ACC112 (cell line): ENCODE results near the gene UGT2B17.
"Not testable (repeated sequence)": the region's sequence is repeated elsewhere in the genome, so short reads cannot be mapped to it uniquely, and the experiment has no call there.

Source experiments
- H2AFZ ChIP-seq: fragments of 200-600 bp; sonication (generic); one replicate; pipeline ENCODE4 v1.6.0; 2017; ENCODE audit warnings: antibody characterized with exemption, low read length; ENCODE audit not compliant: unreplicated experiment
- H3K27ac ChIP-seq: fragments of 200-600 bp; sonication (generic); 2 replicates; pipeline ENCODE4 v1.5.1; 2014; ENCODE audit warnings: low read depth, mild to moderate bottlenecking, antibody characterized with exemption, low read length, moderate library complexity
- H3K27me3 ChIP-seq: fragments of 200-600 bp; sonication (generic); 2 replicates; pipeline ENCODE4 v1.6.1; 2014; ENCODE audit warnings: mild to moderate bottlenecking, antibody characterized with exemption, low read length, moderate library complexity, mixed read lengths; ENCODE audit not compliant: insufficient read depth
- H3K36me3 ChIP-seq: fragments of 200-600 bp; sonication (generic); 2 replicates; pipeline ENCODE4 v1.6.1; 2016; ENCODE audit warnings: mild to moderate bottlenecking, antibody characterized with exemption, low read length, moderate library complexity, mixed read lengths; ENCODE audit not compliant: insufficient read depth
- H3K4me1 ChIP-seq: fragments of 200-600 bp; sonication (generic); one replicate; pipeline ENCODE4 v1.6.1; 2016; ENCODE audit warnings: low read length, mixed read lengths; ENCODE audit not compliant: insufficient read depth, unreplicated experiment, control insufficient read depth
- H3K4me3 ChIP-seq: fragments of 200-600 bp; sonication (generic); 2 replicates; pipeline ENCODE4 v1.5.1; 2014; ENCODE audit warnings: mild to moderate bottlenecking, low read depth, low read length
- H3K79me2 ChIP-seq: fragments of 200-600 bp; sonication (generic); one replicate; pipeline ENCODE4 v1.6.0; 2016; ENCODE audit warnings: low read length; ENCODE audit not compliant: control insufficient read depth, unreplicated experiment, insufficient read depth

The UGT2B17 gene

DNA sequence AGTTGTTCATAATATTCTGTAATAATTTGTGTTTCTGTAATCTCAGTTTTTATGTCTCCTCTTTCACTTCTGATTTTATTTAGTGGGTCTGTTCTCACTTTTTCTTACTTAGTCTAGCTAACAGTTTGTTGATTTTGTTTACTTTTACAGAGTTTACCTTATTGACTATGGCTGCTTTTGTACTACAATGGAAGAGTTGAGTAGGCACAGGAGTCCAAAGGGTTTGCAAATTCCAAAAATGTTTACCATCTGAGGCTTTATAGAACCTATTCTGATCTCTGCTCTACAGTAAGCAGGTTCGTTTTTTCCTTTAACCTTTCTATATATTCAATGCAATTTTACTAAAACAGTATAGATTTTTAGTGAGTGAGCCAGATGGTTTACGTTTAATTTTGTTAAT is 55.1 kb downstream of the UGT2B17 start:
- Histone ChIP-seq H2AFZ (no peak overlapping the region), H3K4me1 (no peaks in the 10 kb centered on the region), H3K36me3 (no peaks in the 10 kb centered on the region), H3K4me3 (no peak overlapping the region), H3K27ac (no peak overlapping the region), H3K27me3 (no peaks in the 10 kb centered on the region), H3K79me2 (no peaks in the 10 kb centered on the region)

DNA sequence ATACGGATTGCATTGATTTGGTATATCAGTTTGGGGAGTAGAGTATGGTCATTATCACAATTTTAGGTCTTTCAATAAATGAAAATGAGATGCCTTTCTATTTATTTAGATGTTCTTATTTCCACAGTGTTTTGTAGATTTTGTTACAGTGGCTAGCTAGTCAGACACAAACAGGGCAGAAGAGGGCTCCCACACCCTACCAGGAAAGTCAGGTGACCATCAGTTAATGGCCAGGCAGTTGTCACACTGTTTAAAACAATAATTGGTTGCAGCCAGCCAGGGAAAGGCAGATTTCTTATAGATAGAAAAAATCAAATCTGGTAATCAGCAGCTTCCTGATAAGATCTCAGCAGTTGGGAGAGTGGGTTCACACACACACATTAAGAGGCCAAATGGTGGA is 57.2 kb downstream of the UGT2B17 start:
- no peak overlapping the region for H2AFZ ChIP-seq
- H3K36me3 ChIP-seq: no peaks in the 10 kb centered on the region
- H3K79me2 ChIP-seq: no peaks in the 10 kb centered on the region
- H3K27me3 ChIP-seq: no peaks in the 10 kb centered on the region
- no peak overlapping the region for H3K4me3 ChIP-seq
- no peaks in the 10 kb centered on the region for H3K4me1 ChIP-seq
- no peak overlapping the region for H3K27ac ChIP-seq

DNA sequence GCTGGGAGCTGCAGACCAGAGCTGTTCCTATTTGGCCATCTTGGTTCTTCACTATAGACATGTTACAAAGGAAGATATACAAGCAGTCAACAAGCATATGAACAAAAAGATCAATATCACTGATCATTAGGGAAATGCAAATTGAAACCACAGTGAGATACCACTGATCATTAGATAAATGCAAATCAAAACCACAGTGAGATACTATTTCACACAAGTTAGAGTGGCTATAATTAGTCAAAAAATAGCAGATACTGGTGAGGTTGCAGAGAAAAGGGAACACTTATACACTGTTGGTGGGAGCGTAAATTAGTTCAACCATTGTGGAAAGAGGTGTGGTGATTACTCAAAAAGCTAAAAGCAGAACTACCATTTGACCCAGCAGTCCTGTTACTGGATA is 70.7 kb downstream of the UGT2B17 start:
- not testable (repeated sequence) for H3K27ac ChIP-seq, H3K36me3 ChIP-seq, H3K4me3 ChIP-seq, H3K27me3 ChIP-seq, H2AFZ ChIP-seq, H3K79me2 ChIP-seq, H3K4me1 ChIP-seq

DNA sequence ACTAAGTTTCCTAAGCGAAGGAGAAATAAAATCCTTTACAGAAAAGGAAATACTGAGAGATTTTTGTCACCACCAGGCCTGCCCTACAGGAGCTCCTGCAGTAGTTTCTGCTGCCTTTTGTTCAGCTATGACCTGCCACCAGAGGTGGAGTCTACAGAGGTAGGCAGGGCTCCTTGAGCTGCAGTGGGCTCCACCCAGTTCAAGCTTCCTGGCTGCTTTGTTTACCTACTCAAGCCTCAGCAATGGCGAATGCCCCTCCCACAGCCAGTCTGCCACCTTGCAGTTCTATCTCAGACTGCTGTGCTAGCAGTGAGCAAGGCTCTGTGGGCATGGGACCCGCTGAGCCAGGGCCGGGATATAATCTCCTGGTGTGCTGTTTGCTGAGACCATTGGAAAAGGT is 71.3 kb downstream of the UGT2B17 start:
- not testable (repeated sequence) for H3K27me3 ChIP-seq, H3K36me3 ChIP-seq, H3K4me1 ChIP-seq, H3K27ac ChIP-seq, H3K4me3 ChIP-seq, H3K79me2 ChIP-seq, H2AFZ ChIP-seq

DNA sequence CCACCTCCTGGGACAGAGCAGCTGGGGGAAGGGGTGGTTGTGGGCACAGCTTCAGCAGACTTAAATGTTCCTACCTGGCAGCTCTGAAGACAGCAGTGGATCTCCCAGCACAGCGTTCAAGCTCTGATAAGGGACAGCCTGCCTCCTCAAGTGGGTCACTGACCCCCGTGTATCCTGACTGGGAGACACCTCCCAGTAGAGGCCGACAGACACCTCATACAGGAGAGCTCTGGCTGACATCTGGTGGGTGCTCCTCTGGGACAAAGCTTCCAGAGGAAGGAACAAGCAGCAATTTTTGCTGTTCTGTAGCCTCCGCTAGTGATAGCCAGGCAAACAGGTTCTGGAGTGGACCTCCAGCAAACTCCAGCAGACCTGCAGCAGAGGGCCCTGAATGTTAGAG is 72.7 kb downstream of the UGT2B17 start:
- not testable (repeated sequence) for H3K4me1 ChIP-seq, H3K27ac ChIP-seq

DNA sequence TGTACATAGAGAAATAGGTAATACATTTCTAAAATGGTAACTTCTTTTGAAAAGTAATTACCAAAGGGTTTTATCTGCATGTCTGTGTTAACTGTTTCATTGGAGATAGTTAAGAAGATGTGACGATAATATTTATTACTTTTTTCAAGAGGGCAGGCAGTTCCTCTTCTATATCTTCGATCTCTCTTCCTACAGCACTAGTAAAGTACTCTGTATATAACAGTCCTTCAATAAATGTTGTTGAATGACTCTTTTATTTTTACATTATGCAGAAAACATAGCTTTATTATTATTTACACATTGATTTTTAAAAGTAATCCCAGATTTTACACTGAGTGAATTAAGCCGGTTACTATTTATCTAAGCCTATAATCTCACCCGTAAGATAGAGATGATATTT is 77.1 kb downstream of the UGT2B17 start:
- H3K4me1 ChIP-seq: no peaks in the 10 kb centered on the region
- H3K79me2 ChIP-seq: no peaks in the 10 kb centered on the region
- H3K27me3 ChIP-seq: no peaks in the 10 kb centered on the region
- no peak overlapping the region for H3K27ac ChIP-seq
- H3K36me3 ChIP-seq: no peaks in the 10 kb centered on the region
- H2AFZ ChIP-seq: no peak overlapping the region
- H3K4me3 ChIP-seq: no peak overlapping the region

More for the DNA sequence above, 72.7 kb downstream of the UGT2B17 start:
- H3K27me3 ChIP-seq, H3K79me2 ChIP-seq, H2AFZ ChIP-seq, H3K4me3 ChIP-seq, H3K36me3 ChIP-seq: not testable (repeated sequence)

DNA sequence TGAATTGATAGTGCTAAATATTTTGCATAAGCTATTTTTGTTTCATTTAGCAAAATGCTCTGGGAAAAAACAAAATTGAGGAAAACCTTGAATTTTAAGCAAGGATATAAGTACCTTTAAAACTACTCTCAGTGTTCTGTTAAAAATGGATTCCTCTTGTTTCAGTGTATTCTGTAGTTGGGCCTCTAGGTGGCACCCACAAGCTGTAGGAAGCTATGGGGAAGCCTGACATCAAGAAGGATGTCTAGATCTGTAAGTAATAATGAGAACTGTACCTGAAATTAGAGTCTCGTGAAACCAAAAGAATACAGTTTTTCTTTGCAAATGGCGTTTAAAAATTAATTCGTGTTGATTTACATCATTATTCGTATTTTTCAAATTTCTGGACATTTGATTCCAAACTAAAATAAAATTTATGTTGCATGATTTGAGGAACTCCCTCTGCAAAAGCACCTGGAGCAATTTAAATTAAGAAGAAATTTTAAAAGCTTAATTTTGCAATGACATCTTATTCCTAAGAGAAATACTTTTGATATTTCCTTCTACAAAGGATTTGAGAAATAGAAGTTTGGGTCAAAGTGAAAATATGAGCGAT is 77.6 kb downstream of the UGT2B17 start:
- Histone ChIP-seq H3K27me3 (no peaks in the 10 kb centered on the region), H3K36me3 (no peaks in the 10 kb centered on the region), H2AFZ (no peak overlapping the region), H3K4me3 (no peak overlapping the region), H3K27ac (no peak overlapping the region), H3K4me1 (no peaks in the 10 kb centered on the region), H3K79me2 (no peaks in the 10 kb centered on the region)

DNA sequence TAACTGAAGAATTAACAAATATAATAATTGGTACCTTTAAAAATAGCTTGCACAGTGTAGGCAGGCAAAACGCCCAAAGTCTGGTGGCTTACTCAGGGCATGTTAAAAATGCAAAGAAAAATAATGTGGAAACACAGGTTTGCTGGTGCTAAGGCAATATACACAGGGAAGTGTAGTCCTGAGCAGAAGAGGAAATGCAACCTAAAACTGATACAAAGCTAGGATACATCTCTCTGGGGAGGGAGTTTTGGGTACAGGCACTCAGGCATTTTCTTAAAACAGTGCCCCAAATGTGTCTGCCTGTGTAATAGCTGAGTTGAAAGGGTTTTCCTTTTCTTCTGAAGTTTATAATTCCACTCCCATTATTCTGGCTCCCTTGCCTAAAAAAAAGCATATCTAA is 81.4 kb downstream of the UGT2B17 start:
- H3K79me2 ChIP-seq: no peaks in the 10 kb centered on the region
- H3K36me3 ChIP-seq: no peaks in the 10 kb centered on the region
- no peaks in the 10 kb centered on the region for H3K27me3 ChIP-seq
- no peak overlapping the region for H2AFZ ChIP-seq
- no peak overlapping the region for H3K4me3 ChIP-seq
- H3K4me1 ChIP-seq: no peaks in the 10 kb centered on the region
- no peak overlapping the region for H3K27ac ChIP-seq

DNA sequence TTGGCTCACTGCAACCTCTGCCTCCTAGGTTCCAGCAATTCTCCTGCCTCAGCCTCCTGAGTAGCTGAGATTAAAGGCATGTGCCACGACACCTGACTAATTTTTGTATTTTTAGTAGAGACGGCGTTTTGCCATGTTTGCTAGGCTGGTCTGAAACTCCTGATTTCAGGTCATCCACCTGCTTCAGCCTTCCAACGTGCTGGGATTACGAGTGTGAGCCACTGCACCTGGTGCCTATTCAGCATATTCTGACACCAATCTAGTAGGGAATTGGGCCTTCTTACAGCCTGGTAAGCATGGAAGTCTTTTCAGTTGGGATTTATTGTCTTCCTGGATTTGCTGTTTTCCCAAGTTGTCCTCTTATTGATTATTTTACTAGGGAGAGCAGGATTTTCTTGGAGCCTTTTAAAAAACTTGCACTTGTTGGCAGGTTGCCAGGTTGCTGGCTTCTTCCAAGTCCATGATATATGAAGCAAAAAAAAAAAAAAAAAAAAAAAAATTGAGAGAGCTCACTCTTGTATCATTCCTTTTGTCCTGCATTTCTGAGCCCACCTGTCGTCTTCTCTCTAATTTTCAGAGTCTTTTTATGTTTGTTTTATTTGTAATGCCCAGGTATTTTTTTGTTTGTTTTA is 85.2 kb downstream of the UGT2B17 start:
- H3K79me2 ChIP-seq: no peaks in the 10 kb centered on the region
- H3K4me1 ChIP-seq: no peaks in the 10 kb centered on the region
- H2AFZ ChIP-seq: no peak overlapping the region
- H3K27ac ChIP-seq: no peak overlapping the region
- peaks cover 11% of the 10 kb centered on the region; the same call in 1 of the 2 replicates for H3K27me3 ChIP-seq
- no peaks in the 10 kb centered on the region for H3K36me3 ChIP-seq
- no peak overlapping the region for H3K4me3 ChIP-seq

DNA sequence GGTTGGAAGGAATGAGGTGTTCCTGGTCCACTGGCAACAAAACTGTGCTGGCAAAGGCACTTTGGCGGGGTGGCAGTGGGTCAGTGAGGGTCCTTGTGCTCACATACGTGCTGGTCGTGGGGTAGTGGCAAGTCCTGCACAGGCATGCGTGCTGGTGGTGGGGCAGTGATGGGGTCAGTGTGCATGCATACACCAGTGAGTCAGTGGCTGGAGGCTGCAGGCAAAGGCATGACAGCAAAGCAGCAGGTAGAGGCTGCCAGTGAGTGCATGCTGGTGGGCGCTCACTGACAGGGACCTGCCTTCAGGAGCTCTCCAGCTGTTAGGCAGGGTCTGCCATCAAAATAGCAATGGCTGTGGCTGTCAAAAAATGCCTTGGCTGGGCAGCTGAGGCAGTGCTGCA is 86.8 kb downstream of the UGT2B17 start:
- Histone ChIP-seq H3K4me1 (no peaks in the 10 kb centered on the region), H3K27me3 (peaks cover 22% of the 10 kb centered on the region), H3K79me2 (no peaks in the 10 kb centered on the region), H2AFZ (no peak overlapping the region), H3K4me3 (no peak overlapping the region), H3K27ac (no peak overlapping the region), H3K36me3 (no peaks in the 10 kb centered on the region)
